Nephron progenitor cell (in vitro differentiated cells): ENCODE measurements around the gene PPFIA4.
A peak's percentile ranks its signal among the peaks of the same experiment; 100 is the strongest.

Experiments used
- DNase-seq: peaks from one replicate; pipeline ENCODE4 v3.0.0; 2021
- H3K27ac Mint-ChIP-seq: 2 replicates; pipeline ENCODE4 v1.8.0; 2021; ENCODE audit warnings: mild to moderate bottlenecking, moderate library complexity, mixed read lengths
- H3K27me3 Mint-ChIP-seq: 2 replicates; pipeline ENCODE4 v1.8.0; 2021; ENCODE audit warnings: mild to moderate bottlenecking, low read depth, mixed read lengths; ENCODE audit not compliant: poor library complexity
- H3K36me3 Mint-ChIP-seq: 2 replicates; pipeline ENCODE4 v1.8.0; 2021; ENCODE audit warnings: low read depth, mixed read lengths
- H3K4me1 Mint-ChIP-seq: 2 replicates; pipeline ENCODE4 v1.8.0; 2021; ENCODE audit warnings: mixed read lengths
- H3K4me3 Mint-ChIP-seq: 2 replicates; pipeline ENCODE4 v1.8.0; 2021; ENCODE audit warnings: mild to moderate bottlenecking, moderate library complexity, mixed read lengths
- H3K9me3 Mint-ChIP-seq: 2 replicates; pipeline ENCODE4 v1.8.0; 2021; ENCODE audit warnings: mild to moderate bottlenecking, moderate library complexity, mixed read lengths
- CTCF ChIP-seq: fragments of 200-600 bp; sonication (generic); IDR thresholded peaks from 2 replicates; pipeline ENCODE4 v1.5.0; 2021; ENCODE audit warnings: antibody characterized with exemption

The PPFIA4 gene

GRCh38 chr1:203103216-203103615 is 76.9 kb downstream of the PPFIA4 start:
- Mint-ChIP-seq H3K27me3 (peaks cover 17% of the 10 kb centered on the region), H3K4me1 (peaks cover 30% of the 10 kb centered on the region), H3K4me3 (no peak overlapping the region), H3K27ac (peak overlapping the region; percentile 42), H3K9me3 (peaks cover 21% of the 10 kb centered on the region), H3K36me3 (peaks cover 8% of the 10 kb centered on the region)
- TF ChIP-seq CTCF: no peak
- no peak for DNase-seq

- no peak for DNase-seq
- Mint-ChIP-seq H3K4me3 (no peak overlapping the region), H3K27me3 (peaks cover 25% of the 10 kb centered on the region), H3K27ac (no peak overlapping the region), H3K4me1 (peaks cover 30% of the 10 kb centered on the region), H3K36me3 (peaks cover 8% of the 10 kb centered on the region), H3K9me3 (peaks cover 20% of the 10 kb centered on the region)
- no peak for TF ChIP-seq CTCF
These were observed 77.7 kb downstream of the PPFIA4 start for GRCh38 chr1:203103829-203104495.

- Mint-ChIP-seq H3K4me1 (peaks cover 30% of the 10 kb centered on the region), H3K27ac (no peak overlapping the region), H3K9me3 (peaks cover 24% of the 10 kb centered on the region), H3K27me3 (peaks cover 34% of the 10 kb centered on the region), H3K36me3 (peaks cover 8% of the 10 kb centered on the region), H3K4me3 (no peak overlapping the region)
- TF ChIP-seq CTCF: no peak
- DNase-seq: no peak
These were observed 78.6 kb downstream of the PPFIA4 start for GRCh38 chr1:203104789-203105390.

- H3K27me3 Mint-ChIP-seq: peaks cover 47% of the 10 kb centered on the region
- H3K4me1 Mint-ChIP-seq: no peaks in the 10 kb centered on the region
- H3K36me3 Mint-ChIP-seq: no peaks in the 10 kb centered on the region
- TF ChIP-seq CTCF: no peak
- peaks cover 8% of the 10 kb centered on the region for H3K9me3 Mint-ChIP-seq
- DNase-seq: no peak
- no peak overlapping the region for H3K4me3 Mint-ChIP-seq
- no peak overlapping the region for H3K27ac Mint-ChIP-seq
These were observed 86.2 kb downstream of the PPFIA4 start for GRCh38 chr1:203112475-203112874.

- Mint-ChIP-seq H3K27ac (no peak overlapping the region), H3K9me3 (peaks cover 4% of the 10 kb centered on the region), H3K4me3 (no peak overlapping the region), H3K27me3 (peaks cover 43% of the 10 kb centered on the region), H3K36me3 (no peaks in the 10 kb centered on the region), H3K4me1 (no peaks in the 10 kb centered on the region)
- no peak for DNase-seq
- no peak for TF ChIP-seq CTCF
These were observed 87.0 kb downstream of the PPFIA4 start for GRCh38 chr1:203113308-203113707.

GRCh38 chr1:203114202-203114601 is 87.9 kb downstream of the PPFIA4 start:
- H3K4me1 Mint-ChIP-seq: no peaks in the 10 kb centered on the region
- no peak for TF ChIP-seq CTCF
- DNase-seq: no peak
- H3K27me3 Mint-ChIP-seq: peaks cover 34% of the 10 kb centered on the region
- H3K9me3 Mint-ChIP-seq: peaks cover 2% of the 10 kb centered on the region
- H3K27ac Mint-ChIP-seq: no peak overlapping the region
- no peak overlapping the region for H3K4me3 Mint-ChIP-seq
- H3K36me3 Mint-ChIP-seq: no peaks in the 10 kb centered on the region
